Calu3 (cell line): Measurements from ENCODE around the gene SPSB2. TPM values are rescaled to one million over a fixed set of nuclear protein-coding genes. Genes with fewer than 3 reads are reported as not detected.
A peak's percentile ranks its signal among the peaks of the same experiment; 100 is the strongest.

Experiments
- BruUV-seq: library from RNA; stranded (reverse); fragments of 400-500 nt; replicated peaks from 2 replicates; lab custom pipeline; 2021; lab: Mats Ljungman, UMichigan
- CTCF ChIA-PET: fragments of 300-600 bp; sonication (Branson Sonifier 250); formaldehyde crosslinking; loops from one replicate; lab custom pipeline; 2022; ENCODE audit warnings: antibody characterized with exemption; lab: Charles Lee
- DNase-seq: peaks from one replicate; pipeline ENCODE4 v3.0.0; 2022
- H3K27ac Mint-ChIP-seq: one replicate; pipeline ENCODE4 v1.8.0; 2022; ENCODE audit warnings: mixed read lengths; ENCODE audit not compliant: unreplicated experiment
- H3K27me3 Mint-ChIP-seq: one replicate; pipeline ENCODE4 v1.8.0; 2022; ENCODE audit warnings: mixed read lengths; ENCODE audit not compliant: unreplicated experiment
- H3K36me3 Mint-ChIP-seq: one replicate; pipeline ENCODE4 v1.8.0; 2022; ENCODE audit warnings: mild to moderate bottlenecking, moderate library complexity, mixed read lengths; ENCODE audit not compliant: insufficient read depth, unreplicated experiment
- H3K4me1 Mint-ChIP-seq: one replicate; pipeline ENCODE4 v1.8.0; 2022; ENCODE audit warnings: mild to moderate bottlenecking, low read depth, mixed read lengths; ENCODE audit not compliant: unreplicated experiment
- H3K4me3 Mint-ChIP-seq: one replicate; pipeline ENCODE4 v1.8.0; 2022; ENCODE audit warnings: mild to moderate bottlenecking, low read depth, moderate library complexity, mixed read lengths; ENCODE audit not compliant: unreplicated experiment
- H3K9me3 Mint-ChIP-seq: one replicate; pipeline ENCODE4 v1.8.0; 2022; ENCODE audit warnings: low read depth, mixed read lengths; ENCODE audit not compliant: unreplicated experiment
- intact Hi-C: fragments of 100-400 bp; cut with micrococcal nuclease; formaldehyde crosslinking; loops from one replicate; pipeline ENCODE4 v1.10.0; 2022; ENCODE audit not compliant: unreplicated experiment
- total RNA-seq: library from RNA; stranded (reverse); gene quantifications from 2 replicates; pipeline ENCODE4 v1.2.3, GENCODE V29; 2022
- TF ChIP-seq, protein P1 (sequence below): fragments of 200-600 bp; IDR thresholded peaks from one replicate; pipeline ENCODE4 v1.8.0; 2022; ENCODE audit warnings: antibody characterized with exemption; ENCODE audit not compliant: unreplicated experiment

Gene SPSB2
- total RNA-seq, 1 experiment from 2014 or later: 18.0 TPM

DNA sequence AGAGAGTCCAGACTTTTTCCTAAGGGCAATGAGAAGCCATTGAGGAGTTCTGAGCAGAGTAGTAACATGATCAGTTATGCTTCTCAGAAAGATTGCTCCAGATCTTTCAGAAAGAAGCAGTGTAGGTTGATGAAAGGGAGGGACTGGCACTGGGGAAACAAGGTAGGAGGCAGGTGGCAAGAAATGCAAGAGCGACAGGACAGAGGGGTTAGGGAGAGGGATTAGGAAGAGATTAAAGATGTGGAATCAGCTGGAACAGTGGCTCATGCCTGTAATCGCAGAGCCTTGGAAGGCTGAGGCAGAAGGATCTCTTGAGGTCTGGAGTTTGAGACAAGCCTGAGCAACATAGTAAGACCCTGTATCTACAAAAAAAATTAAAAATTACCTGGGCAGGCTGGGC lies 25.4 kb downstream of the SPSB2 start:
- TF ChIP-seq, protein P1, sequence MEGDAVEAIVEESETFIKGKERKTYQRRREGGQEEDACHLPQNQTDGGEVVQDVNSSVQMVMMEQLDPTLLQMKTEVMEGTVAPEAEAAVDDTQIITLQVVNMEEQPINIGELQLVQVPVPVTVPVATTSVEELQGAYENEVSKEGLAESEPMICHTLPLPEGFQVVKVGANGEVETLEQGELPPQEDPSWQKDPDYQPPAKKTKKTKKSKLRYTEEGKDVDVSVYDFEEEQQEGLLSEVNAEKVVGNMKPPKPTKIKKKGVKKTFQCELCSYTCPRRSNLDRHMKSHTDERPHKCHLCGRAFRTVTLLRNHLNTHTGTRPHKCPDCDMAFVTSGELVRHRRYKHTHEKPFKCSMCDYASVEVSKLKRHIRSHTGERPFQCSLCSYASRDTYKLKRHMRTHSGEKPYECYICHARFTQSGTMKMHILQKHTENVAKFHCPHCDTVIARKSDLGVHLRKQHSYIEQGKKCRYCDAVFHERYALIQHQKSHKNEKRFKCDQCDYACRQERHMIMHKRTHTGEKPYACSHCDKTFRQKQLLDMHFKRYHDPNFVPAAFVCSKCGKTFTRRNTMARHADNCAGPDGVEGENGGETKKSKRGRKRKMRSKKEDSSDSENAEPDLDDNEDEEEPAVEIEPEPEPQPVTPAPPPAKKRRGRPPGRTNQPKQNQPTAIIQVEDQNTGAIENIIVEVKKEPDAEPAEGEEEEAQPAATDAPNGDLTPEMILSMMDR: no peak
- Mint-ChIP-seq H3K9me3 (no peaks in the 10 kb centered on the region), H3K27me3 (peaks cover 11% of the 10 kb centered on the region), H3K27ac (no peak overlapping the region), H3K4me1 (peaks cover 14% of the 10 kb centered on the region), H3K36me3 (peaks cover 35% of the 10 kb centered on the region), H3K4me3 (no peak overlapping the region)
- intact Hi-C loops: no loop called here
- CTCF ChIA-PET: no interaction called here
- DNase-seq: no peak
- no TSS peak for BruUV-seq

DNA sequence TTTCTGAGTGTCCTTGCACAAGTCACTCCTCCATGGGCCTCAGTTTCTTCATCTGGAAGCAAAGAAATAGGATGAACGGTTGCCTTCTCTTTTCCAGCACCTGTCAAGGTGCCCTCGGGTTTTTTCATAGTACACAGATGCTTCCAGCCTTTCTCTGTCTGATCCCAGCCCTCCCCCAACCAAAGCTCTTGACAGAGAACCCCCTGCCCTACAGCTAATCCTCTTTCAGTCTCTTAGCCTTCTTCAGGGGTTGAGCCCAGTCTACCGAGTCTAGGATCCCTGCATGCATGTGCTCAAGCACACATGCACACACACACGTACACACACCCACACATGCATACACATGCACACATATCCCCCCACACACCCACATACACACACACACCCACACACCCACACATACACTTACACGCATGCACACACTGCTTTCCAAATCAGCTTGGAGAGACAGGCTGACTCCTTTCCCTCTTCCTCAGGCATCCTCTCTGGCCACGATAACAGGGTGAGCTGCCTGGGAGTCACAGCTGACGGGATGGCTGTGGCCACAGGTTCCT lies 26.7 kb downstream of the SPSB2 start:
- Mint-ChIP-seq H3K9me3 (no peaks in the 10 kb centered on the region), H3K36me3 (peaks cover 22% of the 10 kb centered on the region)

DNA sequence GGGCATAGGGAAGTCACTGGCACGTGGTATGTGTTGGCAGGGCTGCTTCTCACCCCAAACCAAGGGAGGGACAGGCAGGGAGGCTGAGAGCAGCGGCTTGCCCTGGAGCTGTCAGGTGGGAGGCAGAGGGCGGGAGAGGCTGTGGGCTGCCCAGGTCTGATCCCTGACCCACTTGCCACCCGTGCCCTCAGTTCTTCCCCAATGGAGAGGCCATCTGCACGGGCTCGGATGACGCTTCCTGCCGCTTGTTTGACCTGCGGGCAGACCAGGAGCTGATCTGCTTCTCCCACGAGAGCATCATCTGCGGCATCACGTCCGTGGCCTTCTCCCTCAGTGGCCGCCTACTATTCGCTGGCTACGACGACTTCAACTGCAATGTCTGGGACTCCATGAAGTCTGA lies 27.7 kb downstream of the SPSB2 start:
- no peak overlapping the region for H3K27ac Mint-ChIP-seq
- no peak overlapping the region for H3K4me3 Mint-ChIP-seq
- no peaks in the 10 kb centered on the region for H3K9me3 Mint-ChIP-seq
- no peak for DNase-seq
- no TSS peak for BruUV-seq
- TF ChIP-seq, protein P1: no peak
- CTCF ChIA-PET: no interaction called here
- H3K36me3 Mint-ChIP-seq: peaks cover 12% of the 10 kb centered on the region
- H3K27me3 Mint-ChIP-seq: peaks cover 19% of the 10 kb centered on the region
- peaks cover 13% of the 10 kb centered on the region for H3K4me1 Mint-ChIP-seq
- intact Hi-C loops: no loop called here

More for the DNA sequence above, 26.7 kb downstream of the SPSB2 start:
- H3K4me3 Mint-ChIP-seq: no peak overlapping the region
- intact Hi-C loops: no loop called here
- peaks cover 14% of the 10 kb centered on the region for H3K4me1 Mint-ChIP-seq
- no peak for DNase-seq
- TF ChIP-seq, protein P1: no peak
- no TSS peak for BruUV-seq
- CTCF ChIA-PET: no interaction called here
- H3K27ac Mint-ChIP-seq: no peak overlapping the region
- peaks cover 17% of the 10 kb centered on the region for H3K27me3 Mint-ChIP-seq

DNA sequence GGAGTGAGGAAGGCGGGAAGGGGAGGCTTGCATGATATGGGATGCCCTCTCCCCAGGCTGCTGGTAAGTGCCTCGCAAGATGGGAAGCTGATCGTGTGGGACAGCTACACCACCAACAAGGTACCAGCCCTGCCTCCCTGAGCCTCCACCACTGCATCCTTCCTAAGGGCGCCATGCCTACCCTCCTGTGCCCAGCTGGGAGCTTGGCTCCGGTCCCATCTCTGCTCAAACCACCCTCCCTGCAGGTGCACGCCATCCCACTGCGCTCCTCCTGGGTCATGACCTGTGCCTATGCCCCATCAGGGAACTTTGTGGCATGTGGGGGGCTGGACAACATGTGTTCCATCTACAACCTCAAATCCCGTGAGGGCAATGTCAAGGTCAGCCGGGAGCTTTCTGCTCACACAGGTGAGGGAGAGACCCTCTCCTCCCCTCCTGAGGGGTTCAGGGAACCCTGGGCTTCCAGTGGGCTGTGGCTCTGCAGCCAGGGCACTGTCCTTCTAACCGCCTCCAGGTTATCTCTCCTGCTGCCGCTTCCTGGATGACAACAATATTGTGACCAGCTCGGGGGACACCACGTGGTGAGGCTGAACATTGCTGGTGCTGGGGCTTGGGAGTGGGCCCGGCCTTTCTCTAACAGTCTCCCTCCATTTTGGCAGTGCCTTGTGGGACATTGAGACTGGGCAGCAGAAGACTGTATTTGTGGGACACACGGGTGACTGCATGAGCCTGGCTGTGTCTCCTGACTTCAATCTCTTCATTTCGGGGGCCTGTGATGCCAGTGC lies 29.8 kb downstream of the SPSB2 start:
- Mint-ChIP-seq H3K4me3 (no peak overlapping the region), H3K27me3 (peaks cover 40% of the 10 kb centered on the region), H3K27ac (no peak overlapping the region), H3K4me1 (no peaks in the 10 kb centered on the region), H3K36me3 (no peaks in the 10 kb centered on the region), H3K9me3 (no peaks in the 10 kb centered on the region)
- BruUV-seq: no TSS peak
- CTCF ChIA-PET: interaction anchor here (0.8 kb wide), 1 partner anchor 12 kb away, joined by 3 read pairs; no protein-coding TSS in a partner anchor
- peak; percentile 57 for DNase-seq
- intact Hi-C loops: no loop called here
- TF ChIP-seq, protein P1: peak; percentile 37
